ENCODE results near the gene NFATC1.

The NFATC1 gene

DNA sequence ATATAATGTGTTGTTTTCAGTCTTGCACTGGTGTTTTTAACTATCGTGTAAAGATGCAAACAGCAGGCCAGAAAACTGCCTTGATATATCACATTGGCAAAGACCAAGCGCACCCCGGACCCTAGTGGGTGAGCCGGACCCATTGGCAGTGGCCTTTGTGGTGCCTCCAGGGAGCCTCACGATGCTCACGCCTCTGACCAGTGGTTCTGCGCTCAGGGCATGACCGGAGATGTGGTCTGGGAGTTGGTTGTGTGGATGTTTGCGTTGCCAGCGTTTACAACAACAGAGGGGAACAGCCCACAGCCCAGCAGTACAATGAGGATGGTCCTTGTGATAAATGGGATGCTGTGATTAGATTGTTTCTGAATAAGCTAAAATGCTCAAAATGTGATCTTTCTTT is 32.6 kb downstream of the NFATC1 start:
- Histone ChIP-seq H3K27me3 (no peaks in the 10 kb centered on the region), H3K36me3 (no peaks in the 10 kb centered on the region), H3K4me3 (ENCODE audit: low read depth in 1 of 2, low read length in 1 of 2) (no peak overlapping the region), H3K9me3 (no peaks in the 10 kb centered on the region), H3K4me1 (ENCODE audit: control insufficient read depth in 1 of 2, insufficient read depth in 1 of 2, low read depth in 1 of 2, low read length in 1 of 2) (no peaks in the 10 kb centered on the region), H3K27ac (no peak overlapping the region)
- TF ChIP-seq, protein P1, sequence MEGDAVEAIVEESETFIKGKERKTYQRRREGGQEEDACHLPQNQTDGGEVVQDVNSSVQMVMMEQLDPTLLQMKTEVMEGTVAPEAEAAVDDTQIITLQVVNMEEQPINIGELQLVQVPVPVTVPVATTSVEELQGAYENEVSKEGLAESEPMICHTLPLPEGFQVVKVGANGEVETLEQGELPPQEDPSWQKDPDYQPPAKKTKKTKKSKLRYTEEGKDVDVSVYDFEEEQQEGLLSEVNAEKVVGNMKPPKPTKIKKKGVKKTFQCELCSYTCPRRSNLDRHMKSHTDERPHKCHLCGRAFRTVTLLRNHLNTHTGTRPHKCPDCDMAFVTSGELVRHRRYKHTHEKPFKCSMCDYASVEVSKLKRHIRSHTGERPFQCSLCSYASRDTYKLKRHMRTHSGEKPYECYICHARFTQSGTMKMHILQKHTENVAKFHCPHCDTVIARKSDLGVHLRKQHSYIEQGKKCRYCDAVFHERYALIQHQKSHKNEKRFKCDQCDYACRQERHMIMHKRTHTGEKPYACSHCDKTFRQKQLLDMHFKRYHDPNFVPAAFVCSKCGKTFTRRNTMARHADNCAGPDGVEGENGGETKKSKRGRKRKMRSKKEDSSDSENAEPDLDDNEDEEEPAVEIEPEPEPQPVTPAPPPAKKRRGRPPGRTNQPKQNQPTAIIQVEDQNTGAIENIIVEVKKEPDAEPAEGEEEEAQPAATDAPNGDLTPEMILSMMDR (IDR thresholded peaks at IDR 0.05), result no peak

DNA sequence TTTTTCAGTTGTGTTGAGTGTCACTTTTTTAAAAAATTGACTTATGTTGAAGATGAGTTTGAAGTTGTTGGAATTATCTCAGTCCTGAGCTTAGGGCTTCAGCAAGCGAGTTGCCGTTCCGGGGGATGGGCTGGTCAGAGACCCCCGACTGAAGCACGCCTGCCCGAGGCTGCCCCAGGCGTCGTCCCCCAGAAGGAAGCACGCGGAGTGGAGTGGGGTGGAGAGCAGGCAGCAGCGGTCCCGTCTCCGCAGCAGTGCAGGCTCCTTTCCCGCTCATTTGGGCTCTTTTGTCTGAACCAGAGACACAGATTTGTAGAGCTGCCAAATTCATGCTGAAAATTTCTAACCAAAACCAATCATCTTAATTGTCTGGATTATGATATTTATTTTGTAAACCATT is 33.7 kb downstream of the NFATC1 start:
- Histone ChIP-seq H3K36me3 (peaks cover 7% of the 10 kb centered on the region), H3K27me3 (no peaks in the 10 kb centered on the region), H3K4me3 (ENCODE audit: low read depth in 1 of 2, low read length in 1 of 2) (no peak overlapping the region), H3K4me1 (ENCODE audit: control insufficient read depth in 1 of 2, insufficient read depth in 1 of 2, low read depth in 1 of 2, low read length in 1 of 2) (no peaks in the 10 kb centered on the region), H3K9me3 (no peaks in the 10 kb centered on the region), H3K27ac (no peak overlapping the region)
- TF ChIP-seq, protein P1 (IDR thresholded peaks at IDR 0.05), result no peak

DNA sequence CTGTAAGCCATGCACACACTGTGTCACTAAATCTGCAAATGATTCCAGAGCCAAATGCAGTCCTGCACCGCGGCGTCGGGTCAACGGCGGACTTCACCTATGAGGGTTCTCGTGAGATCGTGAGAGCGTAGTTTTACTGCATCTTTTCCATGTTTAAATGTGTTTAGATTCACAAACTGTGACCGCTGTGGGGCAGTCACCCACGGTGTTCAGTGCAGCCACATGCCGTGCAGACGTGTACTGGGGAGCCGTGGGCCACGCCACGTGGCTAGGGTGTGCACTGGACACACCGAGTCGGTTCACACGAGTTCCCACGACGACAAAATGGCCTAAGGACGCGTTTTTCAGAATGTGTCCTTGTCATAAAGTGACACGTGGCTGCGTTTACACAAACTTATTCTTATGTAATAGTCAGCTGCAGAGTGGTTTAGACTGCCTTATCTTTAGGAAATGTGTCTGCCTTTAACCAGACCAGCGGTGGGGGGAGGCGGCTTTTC is 34.1 kb downstream of the NFATC1 start:
- Histone ChIP-seq H3K27me3 (no peaks in the 10 kb centered on the region), H3K36me3 (peaks cover 7% of the 10 kb centered on the region), H3K9me3 (no peaks in the 10 kb centered on the region), H3K27ac (no peak overlapping the region), H3K4me3 (ENCODE audit: low read depth in 1 of 2, low read length in 1 of 2) (no peak overlapping the region), H3K4me1 (ENCODE audit: control insufficient read depth in 1 of 2, insufficient read depth in 1 of 2, low read depth in 1 of 2, low read length in 1 of 2) (no peaks in the 10 kb centered on the region)
- TF ChIP-seq, protein P1 (IDR thresholded peaks at IDR 0.05), result no peak

DNA sequence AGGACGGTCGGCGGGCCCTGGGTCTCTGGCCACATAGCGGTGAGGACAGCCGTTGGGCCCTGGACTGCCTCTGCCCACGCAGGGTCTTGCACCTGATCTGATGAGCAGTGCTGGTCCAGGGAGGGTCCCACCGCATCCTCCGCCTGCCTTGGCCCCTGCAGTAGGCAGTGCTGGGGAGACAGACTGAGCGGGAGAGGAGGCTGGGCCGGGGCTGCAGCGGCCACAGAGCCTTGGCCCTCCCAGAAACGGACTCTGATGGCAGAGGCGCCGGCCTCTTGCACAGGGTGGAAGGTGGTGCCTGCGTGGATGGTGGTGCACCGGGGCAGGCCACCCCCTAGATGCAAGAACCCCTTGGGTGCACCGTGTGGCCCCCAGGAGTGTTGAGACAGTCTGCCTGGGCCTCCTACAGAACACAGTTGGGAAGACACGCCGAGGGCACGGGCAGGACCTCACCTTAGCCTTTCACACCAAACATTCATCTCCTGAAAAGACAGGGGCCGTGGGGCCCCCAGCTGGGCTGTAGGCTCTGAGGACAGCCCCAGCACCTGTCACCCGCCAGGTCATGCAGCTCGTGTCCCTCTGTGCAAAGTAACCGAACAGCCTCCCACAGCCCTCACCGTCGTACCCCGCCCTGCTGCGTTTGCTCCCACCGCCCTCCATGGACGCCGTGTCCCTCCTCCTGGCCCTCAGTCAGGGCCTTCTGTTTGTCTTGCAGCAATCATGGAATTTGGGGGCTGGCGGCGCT is 36.8 kb downstream of the NFATC1 start:
- H3K4me1 ChIP-seq (ENCODE audit: control insufficient read depth in 1 of 2, insufficient read depth in 1 of 2, low read depth in 1 of 2, low read length in 1 of 2), result no peaks in the 10 kb centered on the region
- H3K36me3 ChIP-seq, result peaks cover 7% of the 10 kb centered on the region
- no peaks in the 10 kb centered on the region for H3K9me3 ChIP-seq
- TF ChIP-seq, protein P1 (IDR thresholded peaks at IDR 0.05), result no peak
- H3K27ac ChIP-seq, result no peak overlapping the region
- H3K27me3 ChIP-seq, result no peaks in the 10 kb centered on the region
- H3K4me3 ChIP-seq (ENCODE audit: low read depth in 1 of 2, low read length in 1 of 2), result no peak overlapping the region

DNA sequence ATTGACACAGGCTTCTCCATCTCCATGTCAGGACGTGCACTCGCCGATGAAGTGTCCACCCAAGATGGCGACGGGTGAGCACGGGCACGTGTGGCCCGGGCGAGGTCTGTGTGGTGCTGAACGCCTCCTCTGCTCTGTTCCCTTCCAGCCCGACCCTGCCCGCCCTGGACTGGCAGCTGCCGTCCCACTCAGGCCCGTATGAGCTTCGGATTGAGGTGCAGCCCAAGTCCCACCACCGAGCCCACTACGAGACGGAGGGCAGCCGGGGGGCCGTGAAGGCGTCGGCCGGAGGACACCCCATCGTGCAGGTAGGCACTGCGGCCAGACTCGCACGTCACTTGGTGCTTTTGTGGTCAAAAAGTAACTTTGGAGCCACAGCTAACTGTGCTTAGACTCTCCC is 37.7 kb downstream of the NFATC1 start:
- Histone ChIP-seq H3K4me3 (ENCODE audit: low read depth in 1 of 2, low read length in 1 of 2) (no peak overlapping the region), H3K9me3 (no peaks in the 10 kb centered on the region), H3K27ac (no peak overlapping the region), H3K27me3 (no peaks in the 10 kb centered on the region), H3K36me3 (peaks cover 7% of the 10 kb centered on the region), H3K4me1 (ENCODE audit: control insufficient read depth in 1 of 2, insufficient read depth in 1 of 2, low read depth in 1 of 2, low read length in 1 of 2) (no peaks in the 10 kb centered on the region)
- TF ChIP-seq, protein P1 (IDR thresholded peaks at IDR 0.05), result no peak
